AG09309 (cell line): Measurements from ENCODE around the gene FAHD1.

ENCODE experiments used
- DNase-seq: peaks from one replicate; pipeline ENCODE4 v3.0.0-alpha.2; 2010; ENCODE audit warnings: low read depth
- H3K4me3 ChIP-seq: 2 replicates; pipeline ENCODE4 v1.5.1; 2011; ENCODE audit warnings: mild to moderate bottlenecking, low read depth, low read length, moderate library complexity; ENCODE audit not compliant: control insufficient read depth
- CTCF ChIP-seq: IDR thresholded peaks from 2 replicates; pipeline ENCODE4 v1.5.1; 2011; ENCODE audit warnings: mild to moderate bottlenecking, low read depth, low read length, inconsistent platforms; ENCODE audit not compliant: insufficient read depth, control insufficient read depth; ENCODE audit errors: missing control alignments

FAHD1 gene

DNA sequence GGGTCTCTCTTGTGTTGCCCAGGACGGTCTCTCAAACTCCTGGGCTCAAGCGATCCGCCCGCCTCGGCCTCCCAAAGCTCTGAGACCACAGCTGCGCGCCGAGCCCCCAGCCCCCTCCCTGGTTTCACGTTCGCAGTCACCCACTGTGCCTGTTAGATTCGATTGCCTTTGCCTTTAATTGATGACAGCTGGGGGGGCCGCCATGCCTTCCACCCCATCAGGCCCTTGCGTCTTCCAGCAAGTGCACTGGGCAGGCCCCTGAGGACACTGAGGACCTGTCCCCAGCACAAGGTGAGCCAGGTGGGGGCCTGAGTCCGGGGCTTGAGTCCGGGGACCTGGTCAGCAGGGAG is 36.8 kb upstream of the FAHD1 start:
- DNase-seq, result no peak
- H3K4me3 ChIP-seq, result no peak overlapping the region
- no peak for TF ChIP-seq CTCF

- TF ChIP-seq CTCF, result no peak
- no peak overlapping the region for H3K4me3 ChIP-seq
- no peak for DNase-seq
Observed at GRCh38 chr16:1790611-1791255, 36.3 kb upstream of the FAHD1 start.

DNA sequence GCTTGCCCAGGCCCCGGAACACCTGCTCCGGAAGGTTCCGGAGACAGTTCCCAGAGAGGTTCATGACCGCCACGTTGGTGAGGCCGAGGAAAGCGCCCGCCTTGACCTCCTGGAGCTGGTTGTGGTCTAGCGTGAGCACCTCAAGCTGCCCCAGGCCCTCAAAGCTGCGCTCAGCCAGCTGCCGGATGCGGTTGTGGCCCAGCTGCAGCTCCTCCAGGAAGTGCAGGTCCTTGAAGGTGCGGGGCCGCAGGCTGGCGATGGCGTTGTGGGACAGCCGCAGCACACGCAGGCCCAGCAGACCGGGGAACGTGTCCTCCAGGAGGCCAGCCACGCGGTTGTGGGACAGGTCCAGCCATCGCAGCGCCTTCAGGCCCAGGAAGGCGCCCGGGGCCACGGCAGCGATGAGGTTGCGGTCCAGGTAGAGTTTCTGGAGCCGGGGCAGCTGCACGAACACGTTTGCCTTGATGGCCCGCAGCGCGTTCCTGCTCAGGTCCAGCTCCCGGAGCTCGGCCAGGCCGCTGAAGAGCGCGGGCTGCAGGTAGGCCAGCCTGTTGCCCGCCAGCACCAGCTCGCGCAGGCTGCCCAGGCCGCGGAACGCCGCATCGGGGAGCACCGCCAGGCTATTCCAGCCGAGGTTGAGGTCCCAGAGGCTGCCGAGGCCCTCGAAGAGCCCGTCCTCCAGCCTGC is 35.6 kb upstream of the FAHD1 start:
- no peak for DNase-seq
- TF ChIP-seq CTCF, result no peak
- H3K4me3 ChIP-seq, result no peak overlapping the region

DNA sequence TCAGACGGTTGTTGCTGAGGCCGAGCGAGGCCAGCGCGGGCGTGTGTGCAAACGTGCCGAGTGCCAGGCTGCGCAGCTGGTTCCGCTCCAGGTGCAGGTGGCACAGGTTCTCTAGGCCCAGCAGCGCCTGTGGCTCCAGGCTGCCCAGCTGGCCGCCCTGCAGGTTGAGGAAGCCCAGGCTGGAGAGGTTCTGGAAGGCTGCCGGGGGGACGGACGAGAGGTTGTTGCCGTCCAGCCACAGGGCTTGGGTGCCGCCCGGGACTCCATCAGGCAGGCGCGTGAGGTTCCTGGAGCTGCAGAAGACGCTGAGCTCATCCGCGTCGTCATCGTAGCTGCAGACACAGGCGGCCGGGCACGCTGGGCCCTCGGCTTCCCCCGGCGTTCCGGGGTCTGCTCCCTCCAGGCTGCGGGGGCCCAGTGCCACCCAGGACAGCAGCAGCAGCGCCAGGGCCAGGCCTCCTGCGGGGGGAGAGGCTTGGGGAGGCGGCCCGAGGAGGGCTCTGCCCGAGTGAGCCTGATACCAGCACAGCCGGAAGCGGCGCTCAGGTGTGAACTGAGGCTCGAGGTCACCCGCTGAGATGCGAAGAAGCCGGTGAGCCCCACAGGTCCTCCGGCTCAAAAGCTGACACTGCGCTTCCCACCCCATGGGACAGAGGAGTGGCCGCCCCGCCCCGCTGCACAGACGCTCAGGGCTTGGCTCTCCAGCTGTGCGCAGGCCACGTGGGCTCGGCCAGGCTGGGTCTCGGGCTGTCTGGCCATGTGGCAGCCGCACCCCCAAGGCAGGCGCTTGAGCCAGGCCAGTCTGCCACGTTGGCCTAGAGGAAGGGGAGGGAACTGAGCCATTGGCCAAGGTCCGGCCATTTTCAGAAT is 34.8 kb upstream of the FAHD1 start:
- no peak for DNase-seq
- H3K4me3 ChIP-seq, result no peak overlapping the region
- TF ChIP-seq CTCF, result no peak

- no peak for DNase-seq
- no peak overlapping the region for H3K4me3 ChIP-seq
- no peak for TF ChIP-seq CTCF
Observed at GRCh38 chr16:1792836-1793577, 34.0 kb upstream of the FAHD1 start.

GRCh38 chr16:1793578-1794220 is 33.3 kb upstream of the FAHD1 start, which contains the start of gene IGFALS:
TSS of gene IGFALS (minus strand) at chr16:1793705. CDS start at chr16:1793652, 53 bp downstream.
- H3K4me3 ChIP-seq, result no peak within 1 kb of the TSS
- TF ChIP-seq CTCF, result no peak
- no peak for DNase-seq
